Bronchial epithelial cell (primary cell): Measurements from ENCODE around the gene LSM6. TPM values are rescaled to one million over a fixed set of nuclear protein-coding genes. Genes with fewer than 3 reads are reported as not detected.

Experiments used
- DNase-seq: peaks from one replicate; pipeline ENCODE4 v3.0.0-alpha.2; 2010; ENCODE audit warnings: low read depth
- FAIRE-seq: peaks from 2 replicates; lab custom pipeline; 2011; peaks lifted over from hg19 to GRCh38; lab: Jason Lieb, UNC
- H3K27me3 ChIP-seq: 2 replicates; pipeline ENCODE4 v1.5.1; 2011; ENCODE audit warnings: low read length; ENCODE audit not compliant: control insufficient read depth, insufficient read depth
- H3K36me3 ChIP-seq: 2 replicates; pipeline ENCODE4 v1.5.1; 2011; ENCODE audit warnings: low read length; ENCODE audit not compliant: control insufficient read depth, insufficient read depth
- H3K4me3 ChIP-seq: 2 replicates; pipeline ENCODE4 v1.5.1; 2011; ENCODE audit warnings: mild to moderate bottlenecking, low read depth, low read length, control low read depth
- CTCF ChIP-seq: IDR thresholded peaks from 2 replicates; pipeline ENCODE4 v1.5.1; 2011; ENCODE audit warnings: mild to moderate bottlenecking, moderate library complexity, low read length, control low read depth, inconsistent platforms; ENCODE audit not compliant: insufficient read depth, severe bottlenecking
- total RNA-seq: library from RNA; depleted of rRNA; stranded (reverse); fragments of >200 nt; gene quantifications from 2 replicates; pipeline ENCODE4 v1.2.1, GENCODE V29; 2014

LSM6 gene
- 26.3 and 27.4 TPM in 2 replicates for total RNA-seq

DNA sequence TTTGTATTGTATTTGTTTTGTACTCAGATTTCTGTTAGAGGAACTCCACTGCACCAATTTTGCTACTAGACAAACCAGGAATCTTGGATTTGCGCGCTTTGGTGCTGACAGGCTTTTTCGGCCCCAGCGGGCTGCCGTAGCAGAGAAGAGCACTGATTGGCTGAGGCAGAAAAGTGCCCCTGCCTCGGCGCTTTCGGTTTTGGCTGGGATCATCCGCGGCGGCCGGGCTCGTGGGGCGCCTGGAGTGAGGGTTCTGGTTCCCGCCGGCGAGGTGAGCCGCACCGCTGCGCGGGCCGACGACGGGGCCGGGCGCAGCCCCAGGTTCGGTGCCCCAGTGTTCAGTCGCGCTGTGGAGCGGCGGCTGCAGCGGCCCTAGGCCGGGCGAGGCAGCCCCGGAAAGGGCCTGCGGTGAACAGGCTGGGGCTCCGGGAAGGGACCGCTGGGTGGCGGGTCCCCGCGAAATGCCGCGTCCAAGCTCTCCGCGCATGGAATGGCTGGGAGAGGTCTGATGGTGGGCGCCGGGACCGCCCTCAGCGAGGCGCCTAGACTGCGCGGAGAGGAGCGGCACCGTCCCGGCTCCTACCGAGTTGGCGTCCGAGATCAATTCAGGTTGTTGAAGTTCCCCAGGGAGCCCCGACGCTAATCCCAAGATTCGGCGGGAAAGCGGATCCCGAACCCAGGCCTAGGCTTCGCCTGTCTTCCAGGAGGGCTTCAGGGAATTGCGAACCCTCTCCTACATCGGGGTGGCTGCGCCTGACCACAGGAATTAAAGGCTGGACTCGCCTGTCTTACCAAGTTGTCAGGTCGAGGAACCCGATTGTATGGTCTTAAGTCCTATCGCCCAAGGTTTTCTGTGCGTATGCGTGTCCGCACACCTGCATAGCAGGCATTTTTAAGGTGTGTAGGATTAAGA is at the start of gene LSM6:
Gene LSM6, plus strand, starts transcription at position 178 of the 913 bp plus-strand sequence. CDS start 7,204 bp downstream, outside the sequence.
- no peaks in the 10 kb centered on the region for H3K27me3 ChIP-seq
- H3K36me3 ChIP-seq = peaks cover 2% of the 10 kb centered on the region
- peak; percentile 1 for TF ChIP-seq CTCF
- DNase-seq = peak; percentile 72
- peak within 1 kb of the TSS; percentile 82 for H3K4me3 ChIP-seq
- FAIRE-seq = no peak

DNA sequence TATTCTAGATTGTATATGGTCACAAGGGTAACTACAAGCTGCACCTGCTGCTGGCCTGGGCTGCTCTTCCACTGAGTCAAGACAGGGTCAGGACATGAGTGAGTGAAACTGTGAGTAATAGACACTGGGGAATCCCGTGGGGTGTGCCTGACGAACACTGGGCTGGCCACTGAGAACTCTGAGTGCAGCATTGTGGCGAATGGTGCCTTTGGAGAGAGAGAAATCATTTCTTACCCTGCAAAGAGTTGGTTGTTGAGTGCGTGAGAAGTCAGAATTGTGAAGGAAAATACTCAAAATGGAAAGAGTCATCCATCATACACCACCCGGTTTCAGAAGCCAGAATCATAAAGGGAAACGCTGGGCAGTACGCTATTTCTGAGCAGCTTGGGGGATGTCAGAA is 43.1 kb upstream of the LSM6 start:
- H3K36me3 ChIP-seq = no peaks in the 10 kb centered on the region
- no peak overlapping the region for H3K4me3 ChIP-seq
- no peaks in the 10 kb centered on the region for H3K27me3 ChIP-seq
- FAIRE-seq = no peak
- DNase-seq = peak; percentile 51
- no peak for TF ChIP-seq CTCF

DNA sequence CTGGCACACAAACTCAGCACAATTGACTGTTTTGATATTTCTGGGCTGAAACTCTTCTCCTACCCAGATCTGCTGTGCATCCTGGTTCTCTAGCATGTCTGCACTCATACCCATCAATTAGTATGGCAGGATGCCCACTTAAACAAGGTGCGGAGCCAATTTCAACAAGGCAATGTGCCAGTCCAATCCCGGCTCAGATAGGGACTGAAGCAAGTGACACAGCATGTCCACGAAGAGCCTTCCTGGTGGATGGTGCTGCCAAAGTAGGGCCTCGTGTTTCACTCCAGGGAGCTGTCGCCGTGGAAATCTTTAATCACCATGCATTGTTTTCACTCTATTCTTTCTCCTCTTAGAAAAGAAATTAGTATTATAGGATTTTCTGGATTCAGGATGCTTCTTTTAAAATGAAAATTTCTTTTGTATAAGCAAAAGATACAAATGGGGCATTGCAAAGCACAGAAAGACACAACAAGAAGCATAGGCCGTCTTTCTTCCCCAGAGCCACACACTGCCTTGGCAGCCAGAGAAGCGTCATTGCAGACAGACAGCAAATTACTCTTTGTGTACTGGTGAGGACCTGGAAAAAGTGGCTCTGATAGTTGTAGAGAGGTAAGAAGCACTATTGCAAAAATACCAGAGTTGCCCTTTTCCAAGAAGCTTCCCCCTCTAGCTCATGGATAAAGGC is 40.6 kb upstream of the LSM6 start:
- no peak overlapping the region for H3K4me3 ChIP-seq
- DNase-seq (peak; percentile 71), FAIRE-seq (peak; percentile 43)
- no peaks in the 10 kb centered on the region for H3K36me3 ChIP-seq
- TF ChIP-seq CTCF = no peak
- no peaks in the 10 kb centered on the region for H3K27me3 ChIP-seq

GRCh38 chr4:146135941-146136340 is 39.6 kb upstream of the LSM6 start:
- DNase-seq (no peak), FAIRE-seq (no peak)
- H3K27me3 ChIP-seq = no peaks in the 10 kb centered on the region
- no peak for TF ChIP-seq CTCF
- no peak overlapping the region for H3K4me3 ChIP-seq
- H3K36me3 ChIP-seq = no peaks in the 10 kb centered on the region

DNA sequence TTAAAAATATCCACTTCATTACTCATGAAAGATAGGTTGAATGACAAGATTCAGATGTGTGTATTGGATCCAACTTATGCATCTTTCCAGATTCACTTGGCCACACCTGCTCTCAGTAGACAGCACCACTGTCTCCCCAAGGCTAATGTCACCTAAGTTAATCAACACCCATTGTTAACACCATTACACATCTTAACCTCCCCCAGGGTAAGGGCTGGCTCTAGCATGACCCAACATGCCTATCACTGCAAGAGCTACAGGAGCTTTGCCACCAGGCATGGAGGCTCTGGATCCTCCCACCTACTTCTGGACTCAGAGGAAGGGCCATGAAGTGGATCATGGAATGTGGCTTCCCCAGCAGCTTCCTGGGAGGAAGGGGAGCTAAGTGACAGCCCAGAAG is 32.8 kb upstream of the LSM6 start:
- Histone ChIP-seq H3K27me3 (no peaks in the 10 kb centered on the region), H3K4me3 (no peak overlapping the region), H3K36me3 (no peaks in the 10 kb centered on the region)
- no peak for TF ChIP-seq CTCF
- DNase-seq = peak; percentile 92
- peak; percentile 83 for FAIRE-seq
